H1 (cell line): Measurements from ENCODE around the gene CEP128. TPM values are rescaled to one million over a fixed set of nuclear protein-coding genes. Genes with fewer than 3 reads are reported as not detected.

Experiments used
- CTCF ChIA-PET: fragments of 300-600 bp; sonication (Branson Sonifier 250); formaldehyde crosslinking; loops from one replicate; lab custom pipeline; 2021; ENCODE audit not compliant: partially characterized antibody; lab: Charles Lee
- POLR2A ChIA-PET: fragments of 300-600 bp; sonication (Branson Sonifier 250); formaldehyde crosslinking; loops from one replicate; lab custom pipeline; 2021; ENCODE audit warnings: inconsistent platforms; ENCODE audit not compliant: partially characterized antibody; lab: Charles Lee
- DNase-seq, 2 experiments: peaks; one replicate each; pipeline versions ENCODE4 v3.0.0 to v3.0.0-alpha.2; 2010 to 2022; ENCODE audit warnings: low spot score in 2 of 2, low read depth in 1 of 2, mixed read lengths in 1 of 2
- FAIRE-seq: peaks from 2 replicates; lab custom pipeline; 2011; peaks lifted over from hg19 to GRCh38; lab: Jason Lieb, UNC
- H2AFZ ChIP-seq: 2 replicates; pipeline ENCODE4 v1.8.1; 2012; ENCODE audit warnings: low read length, inconsistent platforms
- H2AK5ac ChIP-seq: 2 replicates; pipeline ENCODE4 v1.6.1; 2013; ENCODE audit warnings: low read depth, low read length
- H2BK120ac ChIP-seq: replicated peaks from 2 replicates; pipeline ENCODE3; 2013; ENCODE audit warnings: low read depth, low read length, inconsistent platforms
- H2BK12ac ChIP-seq: 2 replicates; pipeline ENCODE4 v1.6.1; 2013; ENCODE audit warnings: low read depth, low read length
- H2BK15ac ChIP-seq: 2 replicates; pipeline ENCODE4 v1.6.1; 2013; ENCODE audit warnings: low read length
- H2BK20ac ChIP-seq: 2 replicates; pipeline ENCODE4 v1.6.1; 2013; ENCODE audit warnings: low read length
- H2BK5ac ChIP-seq: 2 replicates; pipeline ENCODE4 v1.6.1; 2013; ENCODE audit warnings: low read depth, low read length
- H3K14ac ChIP-seq: 2 replicates; pipeline ENCODE4 v1.6.1; 2013; ENCODE audit warnings: inconsistent platforms; ENCODE audit not compliant: insufficient read length
- H3K18ac ChIP-seq: 2 replicates; pipeline ENCODE4 v1.6.1; 2013; ENCODE audit warnings: low read length; ENCODE audit errors: extremely low read depth
- H3K23ac ChIP-seq: 2 replicates; pipeline ENCODE4 v1.6.1; 2013; ENCODE audit warnings: inconsistent platforms; ENCODE audit not compliant: insufficient read length
- H3K23me2 ChIP-seq: 2 replicates; pipeline ENCODE4 v1.6.1; 2013; ENCODE audit warnings: low read depth, low read length
- H3K27ac ChIP-seq: 2 replicates; pipeline ENCODE4 v1.6.1; 2011; ENCODE audit warnings: low read depth, low read length, inconsistent platforms
- H3K27me3 ChIP-seq, 4 experiments: replicated peaks in 1 of 4; 1 replicate in 1 of 4; 2 replicates in 3 of 4; pipeline versions ENCODE4 v1.6.1 to v1.8.1; 2011 to 2013; ENCODE audit warnings: low read length in 3 of 4, mild to moderate bottlenecking in 3 of 4, inconsistent platforms in 2 of 4, mixed read lengths in 2 of 4, moderate library complexity in 1 of 4; ENCODE audit not compliant: control insufficient read depth in 3 of 4, insufficient read depth in 3 of 4; ENCODE audit errors: extremely low read depth in 1 of 4
- H3K36me3 ChIP-seq, 4 experiments: 2 replicates each; pipeline versions ENCODE4 v1.6.1 to v1.8.1; 2011 to 2013; ENCODE audit warnings: mild to moderate bottlenecking in 4 of 4, low read length in 3 of 4, moderate library complexity in 2 of 4, control low read depth in 1 of 4, inconsistent platforms in 1 of 4; ENCODE audit not compliant: insufficient read depth in 4 of 4, control insufficient read depth in 2 of 4
- H3K4ac ChIP-seq: replicated peaks from 2 replicates; pipeline ENCODE3; 2013; ENCODE audit warnings: low read length, low read depth, mixed read lengths, inconsistent platforms; ENCODE audit not compliant: insufficient read length
- H3K4me1 ChIP-seq, 4 experiments: replicated peaks in 1 of 4; 1 replicate in 1 of 4; 2 replicates in 3 of 4; pipeline versions ENCODE4 v1.6.1 to v1.8.1; 2011 to 2013; ENCODE audit warnings: low read length in 3 of 4, inconsistent platforms in 2 of 4, mixed read lengths in 1 of 4; ENCODE audit not compliant: insufficient read depth in 4 of 4, control insufficient read depth in 3 of 4
- H3K4me2 ChIP-seq, 2 experiments: 2 replicates each; pipeline versions ENCODE4 v1.6.1 to v1.8.1; 2011 to 2013; ENCODE audit warnings: low read depth in 2 of 2, low read length in 2 of 2, control low read depth in 1 of 2, inconsistent platforms in 1 of 2, mild to moderate bottlenecking in 1 of 2; ENCODE audit not compliant: insufficient read depth in 1 of 2
- H3K4me3 ChIP-seq, 4 experiments: fragments of 200-600, 300-600 bp in 1 of 4; sonication (generic), shearing (Covaris generic), sonication (Bioruptor Twin) in 1 of 4; 2 replicates each; pipeline versions ENCODE4 v1.5.1 to v1.8.1; 2011 to 2016; ENCODE audit warnings: low read length in 4 of 4, low read depth in 3 of 4, control low read depth in 2 of 4, inconsistent platforms in 2 of 4, mild to moderate bottlenecking in 2 of 4, mixed read lengths in 1 of 4, moderate library complexity in 1 of 4; ENCODE audit not compliant: insufficient read depth in 2 of 4; ENCODE audit errors: extremely low read depth in 1 of 4
- H3K56ac ChIP-seq: replicated peaks from 2 replicates; pipeline ENCODE3; 2013; ENCODE audit warnings: low read depth, mild to moderate bottlenecking, mixed read lengths, low read length, inconsistent platforms; ENCODE audit not compliant: insufficient read length
- H3K79me1 ChIP-seq: 2 replicates; pipeline ENCODE4 v1.6.1; 2013; ENCODE audit warnings: low read depth, low read length, control low read depth
- H3K79me2 ChIP-seq, 2 experiments: 2 replicates each; pipeline versions ENCODE4 v1.6.1 to v1.8.1; 2012 to 2013; ENCODE audit warnings: low read length in 2 of 2, mild to moderate bottlenecking in 2 of 2, inconsistent platforms in 1 of 2; ENCODE audit not compliant: insufficient read depth in 2 of 2, control insufficient read depth in 1 of 2
- H3K9ac ChIP-seq, 4 experiments: replicated peaks in 1 of 4; 1 replicate in 1 of 4; 2 replicates in 3 of 4; pipeline versions ENCODE4 v1.6.1 to v1.8.1; 2011 to 2013; ENCODE audit warnings: low read depth in 3 of 4, low read length in 3 of 4, control low read depth in 2 of 4, mild to moderate bottlenecking in 2 of 4, moderate library complexity in 2 of 4, inconsistent platforms in 1 of 4; ENCODE audit errors: extremely low read depth in 1 of 4
- H3K9me3 ChIP-seq, 2 experiments: 2 replicates each; pipeline versions ENCODE4 v1.6.1 to v1.8.1; 2012 to 2013; ENCODE audit warnings: mild to moderate bottlenecking in 2 of 2, moderate library complexity in 2 of 2, control low read depth in 1 of 2, inconsistent platforms in 1 of 2, low read depth in 1 of 2, low read length in 1 of 2, mixed read lengths in 1 of 2; ENCODE audit not compliant: insufficient read depth in 2 of 2
- H4K20me1 ChIP-seq, 2 experiments: replicated peaks in 1 of 2; 2 replicates each; pipeline versions ENCODE3 to v1.8.1; 2011 to 2013; ENCODE audit warnings: inconsistent platforms in 2 of 2, low read length in 2 of 2, mild to moderate bottlenecking in 1 of 2; ENCODE audit not compliant: insufficient read depth in 2 of 2, control insufficient read depth in 1 of 2
- H4K5ac ChIP-seq: 2 replicates; pipeline ENCODE4 v1.6.1; 2013; ENCODE audit warnings: low read length, low read depth, mixed read lengths, inconsistent platforms; ENCODE audit not compliant: insufficient read length
- H4K8ac ChIP-seq: 2 replicates; pipeline ENCODE4 v1.8.0; 2013; ENCODE audit warnings: mild to moderate bottlenecking, moderate library complexity, low read length, inconsistent platforms; ENCODE audit not compliant: insufficient read depth; ENCODE audit errors: extremely low read depth
- H4K91ac ChIP-seq: replicated peaks from 2 replicates; pipeline ENCODE3; 2013; ENCODE audit warnings: low read length, mixed read lengths, inconsistent platforms; ENCODE audit not compliant: insufficient read length
- CHD1 ChIP-seq: IDR thresholded peaks from 2 replicates; pipeline ENCODE4 v1.6.1; 2012; ENCODE audit warnings: low read depth, low read length, improper control_type of control experiment
- CHD2 ChIP-seq: IDR thresholded peaks from 2 replicates; pipeline ENCODE4 v1.6.1; 2012; ENCODE audit warnings: low read length, improper control_type of control experiment
- EGR1 ChIP-seq: IDR thresholded peaks from 2 replicates; pipeline ENCODE4 v1.6.1; 2011; ENCODE audit warnings: low read depth, low read length, borderline replicate concordance
- JUN ChIP-seq: IDR thresholded peaks from 2 replicates; pipeline ENCODE4 v1.6.1; 2011; ENCODE audit warnings: low read depth, mild to moderate bottlenecking, improper control_type of control experiment, low read length
- RNF2 ChIP-seq: fragments of 200-900, 300-1000 bp; sonication (generic); IDR thresholded peaks from 2 replicates; pipeline ENCODE4 v1.7.1; 2016; ENCODE audit warnings: borderline replicate concordance, low read depth, mild to moderate bottlenecking, antibody characterized with exemption, low read length; ENCODE audit not compliant: poor library complexity, severe bottlenecking; ENCODE audit errors: missing control alignments
- SP2 ChIP-seq: IDR thresholded peaks from 2 replicates; pipeline ENCODE4 v1.6.1; 2012; ENCODE audit warnings: mild to moderate bottlenecking, low read length, inconsistent platforms
- SUZ12 ChIP-seq: fragments of 200-600 bp; sonication (generic); IDR thresholded peaks from 2 replicates; pipeline ENCODE4 v1.6.1; 2012; ENCODE audit warnings: mild to moderate bottlenecking, inconsistent platforms, low read length, moderate library complexity, mixed read lengths
- TCF12 ChIP-seq: IDR thresholded peaks from 2 replicates; pipeline ENCODE4 v1.6.1; 2011; ENCODE audit warnings: low read depth, mild to moderate bottlenecking, low read length
- WGBS, 2 experiments: shearing (Covaris generic) in 1 of 2; methylation state at CpG; one replicate each; pipeline versions ENCODE4 v1.1.6 to v1.1.7; 2013 to 2015; ENCODE audit warnings: low lambda C conversion rate in 2 of 2, mixed read lengths in 2 of 2, inconsistent platforms in 1 of 2, low coverage in 1 of 2, missing lambda C conversion rate in 1 of 2; ENCODE audit not compliant: insufficient replicate concordance in 2 of 2, insufficient coverage in 1 of 2, insufficient read length in 1 of 2; ENCODE audit errors: extremely low coverage in 1 of 2, missing lambda C conversion rate in 1 of 2; 5-methylcytosine and 5-hydroxymethylcytosine counted together
- polyA plus RNA-seq, 7 experiments: library from polyadenylated mRNA; depleted of rRNA in 3 of 7; stranded (reverse) in 5 of 7; unstranded in 2 of 7; fragments of >200 nt in 5 of 7; fragments of 200-250 nt in 2 of 7; gene quantifications; 1 replicate in 5 of 7; 2 replicates in 1 of 7; 4 replicates in 1 of 7; pipeline versions ENCODE4 v1.2.1 to v1.2.3, GENCODE V29; 2011 to 2013; ENCODE audit warnings: missing spikeins in 2 of 7, mixed read lengths in 2 of 7
- total RNA-seq: library from RNA; stranded (reverse); fragmentation: NEBNext Ultra II Directional; extraction: Animal tissue kit (Norgen Biotek cat#: 25700); gene quantifications from 2 replicates; pipeline ENCODE4 v1.2.1, GENCODE V29; 2021
- TF ChIP-seq, protein P1 (sequence below): IDR thresholded peaks from 2 replicates; pipeline ENCODE4 v1.6.1; 2012; ENCODE audit warnings: inconsistent platforms
- TF ChIP-seq, protein P2 (sequence below): IDR thresholded peaks from 2 replicates; pipeline ENCODE4 v1.6.1; 2011; ENCODE audit warnings: low read depth, mild to moderate bottlenecking, low read length; ENCODE audit not compliant: insufficient read depth
- TF ChIP-seq, protein P3 (sequence below): IDR thresholded peaks from 2 replicates; pipeline ENCODE4 v1.6.1; 2011; ENCODE audit warnings: low read length, improper control_type of control experiment

Gene CEP128
- total and polyA plus RNA-seq, 2 of the 8 experiments (the other 6 are each of a cell fraction or from before 2014, with no cell fraction given), result 1.9 to 17.0 TPM

DNA sequence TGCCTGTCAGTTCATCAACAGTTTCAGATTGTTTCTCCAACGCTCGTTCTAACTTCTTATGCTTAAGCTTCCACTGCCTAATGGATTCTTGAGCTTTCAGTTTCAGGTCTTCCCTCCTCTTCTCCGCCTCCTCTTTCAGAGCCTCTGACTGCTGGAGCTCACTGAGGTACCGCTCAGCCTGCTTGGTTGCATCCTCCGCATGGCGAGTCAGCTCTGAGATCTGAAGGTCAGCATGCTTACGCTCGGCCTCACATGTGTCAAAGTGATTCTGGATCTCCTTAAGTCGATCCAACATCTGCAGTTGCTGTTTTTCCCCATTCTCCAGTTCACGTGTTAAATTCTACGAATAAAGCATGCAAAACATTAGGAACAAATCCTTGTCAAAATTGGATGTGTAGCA lies 148.8 kb downstream of the CEP128 start:
- Histone ChIP-seq H3K4ac (no peak overlapping the region), H3K79me2 (no peaks in the 10 kb centered on the region), H4K91ac (no peak overlapping the region), H3K27me3 (no peaks in the 10 kb centered on the region), H3K4me3 (no peak overlapping the region), H2AK5ac (no peak overlapping the region), H2BK12ac (no peak overlapping the region), H3K9ac (no peak overlapping the region), H3K18ac (no peak overlapping the region), H3K4me1 (no peaks in the 10 kb centered on the region), H3K23ac (no peak overlapping the region), H2BK15ac (no peak overlapping the region), H2AFZ (no peak overlapping the region), H3K14ac (no peak overlapping the region), H3K36me3 (peaks cover 0 to 5% (median 0%) of the 10 kb centered on the region in 4 experiments; a peak in 1 of 8 replicates), H3K56ac (no peak overlapping the region), H4K5ac (no peak overlapping the region), H4K20me1 (no peaks in the 10 kb centered on the region), H2BK20ac (no peak overlapping the region), H3K23me2 (no peaks in the 10 kb centered on the region), H3K27ac (no peak overlapping the region), H2BK5ac (no peak overlapping the region), H3K4me2 (no peak overlapping the region), H4K8ac (no peak overlapping the region), H2BK120ac (no peak overlapping the region), H3K9me3 (no peaks in the 10 kb centered on the region), H3K79me1 (no peaks in the 10 kb centered on the region)
- WGBS, 2 experiments, result 93% methylated on average over 11 of the region's 11 CpGs; no CpG with 5 or more reads in 1 of the 2 experiments
- ChIA-PET CTCF (interaction anchor here (1.1 kb wide), 1 partner anchor 206 kb away, joined by 3 read pairs; no protein-coding TSS in a partner anchor), POLR2A (no interaction called here)
- DNase-seq (no peak), FAIRE-seq (no peak)
- no peak for TF ChIP-seq CHD2
- TF ChIP-seq RNF2, result no peak
- TF ChIP-seq, protein P1, sequence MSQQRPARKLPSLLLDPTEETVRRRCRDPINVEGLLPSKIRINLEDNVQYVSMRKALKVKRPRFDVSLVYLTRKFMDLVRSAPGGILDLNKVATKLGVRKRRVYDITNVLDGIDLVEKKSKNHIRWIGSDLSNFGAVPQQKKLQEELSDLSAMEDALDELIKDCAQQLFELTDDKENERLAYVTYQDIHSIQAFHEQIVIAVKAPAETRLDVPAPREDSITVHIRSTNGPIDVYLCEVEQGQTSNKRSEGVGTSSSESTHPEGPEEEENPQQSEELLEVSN, result no peak
- TF ChIP-seq, protein P2, sequence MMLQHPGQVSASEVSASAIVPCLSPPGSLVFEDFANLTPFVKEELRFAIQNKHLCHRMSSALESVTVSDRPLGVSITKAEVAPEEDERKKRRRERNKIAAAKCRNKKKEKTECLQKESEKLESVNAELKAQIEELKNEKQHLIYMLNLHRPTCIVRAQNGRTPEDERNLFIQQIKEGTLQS, result no peak
- no peak for TF ChIP-seq SUZ12
- no peak for TF ChIP-seq TCF12
- no peak for TF ChIP-seq SP2
- no peak for TF ChIP-seq CHD1
- TF ChIP-seq EGR1, result no peak
- no peak for TF ChIP-seq JUN
- TF ChIP-seq, protein P3, sequence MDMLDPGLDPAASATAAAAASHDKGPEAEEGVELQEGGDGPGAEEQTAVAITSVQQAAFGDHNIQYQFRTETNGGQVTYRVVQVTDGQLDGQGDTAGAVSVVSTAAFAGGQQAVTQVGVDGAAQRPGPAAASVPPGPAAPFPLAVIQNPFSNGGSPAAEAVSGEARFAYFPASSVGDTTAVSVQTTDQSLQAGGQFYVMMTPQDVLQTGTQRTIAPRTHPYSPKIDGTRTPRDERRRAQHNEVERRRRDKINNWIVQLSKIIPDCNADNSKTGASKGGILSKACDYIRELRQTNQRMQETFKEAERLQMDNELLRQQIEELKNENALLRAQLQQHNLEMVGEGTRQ, result no peak
